CD4-positive, alpha-beta T cell treated with Interleukin-10 for 1 hour (primary cell): Measurements from ENCODE around the gene DOCK1.

Experiments used
- DNase-seq: peaks from one replicate; pipeline ENCODE4 v3.0.0-alpha.2; 2020

Gene DOCK1

GRCh38 chr10:127149501-127150081 is 244.4 kb downstream of the DOCK1 start:
- no peak for DNase-seq

- DNase-seq, result no peak
Measured at GRCh38 chr10:127150136-127150535, 244.9 kb downstream of the DOCK1 start.

GRCh38 chr10:127151541-127151940 is 246.3 kb downstream of the DOCK1 start:
- no peak for DNase-seq

- no peak for DNase-seq
Measured at GRCh38 chr10:127151981-127152699, 246.9 kb downstream of the DOCK1 start.

GRCh38 chr10:127153181-127153580 is 248.0 kb downstream of the DOCK1 start:
- DNase-seq, result no peak

GRCh38 chr10:127154831-127155620 is 249.8 kb downstream of the DOCK1 start:
- no peak for DNase-seq

GRCh38 chr10:127157089-127157488 is 251.9 kb downstream of the DOCK1 start:
- no peak for DNase-seq

GRCh38 chr10:127157506-127158200 is 252.4 kb downstream of the DOCK1 start:
- no peak for DNase-seq

GRCh38 chr10:127158662-127159061 is 253.4 kb downstream of the DOCK1 start:
- no peak for DNase-seq

- DNase-seq, result no peak
Measured at GRCh38 chr10:127159648-127160245, 254.5 kb downstream of the DOCK1 start.

- DNase-seq, result no peak
Measured at GRCh38 chr10:127161482-127161881, 256.3 kb downstream of the DOCK1 start.

GRCh38 chr10:127162841-127163240 is 257.6 kb downstream of the DOCK1 start:
- DNase-seq, result no peak

- DNase-seq, result no peak
Measured at GRCh38 chr10:127168261-127168660, 263.0 kb downstream of the DOCK1 start.

GRCh38 chr10:127174866-127175265 is 269.6 kb downstream of the DOCK1 start:
- DNase-seq, result no peak

GRCh38 chr10:127175357-127176110 is 270.3 kb downstream of the DOCK1 start:
- DNase-seq, result no peak

- no peak for DNase-seq
Measured at GRCh38 chr10:127176649-127177048, 271.4 kb downstream of the DOCK1 start.

GRCh38 chr10:127179612-127180250 is 274.5 kb downstream of the DOCK1 start:
- no peak for DNase-seq

- no peak for DNase-seq
Measured at GRCh38 chr10:127182161-127182560, 276.9 kb downstream of the DOCK1 start.

GRCh38 chr10:127184582-127184981 is 279.4 kb downstream of the DOCK1 start:
- no peak for DNase-seq

GRCh38 chr10:127186813-127187212 is 281.6 kb downstream of the DOCK1 start:
- no peak for DNase-seq

- DNase-seq, result no peak
Measured at GRCh38 chr10:127189226-127189625, 284.0 kb downstream of the DOCK1 start.

GRCh38 chr10:127190427-127190826 is 285.2 kb downstream of the DOCK1 start:
- no peak for DNase-seq
